CD4-positive, alpha-beta T cell treated with Interferon alpha-2 for 1 hour (primary cell): Measurements from ENCODE around the gene ITSN1.

ENCODE experiments used
- DNase-seq, 2 donors: peaks; one replicate each; pipeline ENCODE4 v3.0.0-alpha.2; 2020 to 2022

Gene ITSN1

GRCh38 chr21:33733601-33734000, 91.3 kb downstream of the ITSN1 start:
- no peak for DNase-seq

DNA sequence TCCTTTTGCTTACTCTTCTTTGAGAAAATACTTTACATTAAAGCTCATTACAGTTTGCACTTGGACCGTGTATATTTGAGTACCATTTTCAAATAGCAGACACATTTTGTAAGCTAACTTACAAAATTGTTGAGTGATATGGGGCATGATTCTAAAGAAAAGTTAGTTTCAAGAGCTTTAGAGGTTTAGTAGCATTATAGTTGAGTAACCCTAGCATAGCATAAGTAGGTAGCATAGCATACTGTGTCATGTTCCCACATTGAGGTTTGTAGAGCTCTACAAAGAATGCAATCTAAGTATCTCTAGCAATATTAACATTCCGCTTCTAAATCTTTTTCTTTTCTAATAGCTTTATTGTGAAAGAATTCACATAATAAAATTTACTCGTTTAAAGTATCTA, 92.0 kb downstream of the ITSN1 start:
- DNase-seq: no peak

DNA sequence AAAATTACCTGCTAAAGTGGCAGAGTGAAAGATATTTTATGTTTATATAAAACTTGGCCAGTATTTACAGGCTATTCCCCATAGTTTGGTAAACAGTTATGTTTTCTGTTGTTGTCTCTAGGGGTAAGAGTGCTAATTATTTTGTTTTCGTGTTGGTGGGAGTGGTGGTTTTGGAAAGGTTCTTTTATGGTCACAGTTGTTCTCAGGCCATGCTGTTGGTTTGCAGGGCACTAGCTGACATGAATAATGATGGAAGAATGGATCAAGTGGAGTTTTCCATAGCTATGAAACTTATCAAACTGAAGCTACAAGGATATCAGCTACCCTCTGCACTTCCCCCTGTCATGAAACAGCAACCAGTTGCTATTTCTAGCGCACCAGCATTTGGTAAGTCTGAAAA, 92.5 kb downstream of the ITSN1 start:
- no peak for DNase-seq

GRCh38 chr21:33736569-33736968, 94.3 kb downstream of the ITSN1 start:
- DNase-seq: no peak

GRCh38 chr21:33739701-33740100, 97.4 kb downstream of the ITSN1 start:
- DNase-seq: no peak

GRCh38 chr21:33747420-33747819, 105.1 kb downstream of the ITSN1 start:
- DNase-seq: no peak

DNA sequence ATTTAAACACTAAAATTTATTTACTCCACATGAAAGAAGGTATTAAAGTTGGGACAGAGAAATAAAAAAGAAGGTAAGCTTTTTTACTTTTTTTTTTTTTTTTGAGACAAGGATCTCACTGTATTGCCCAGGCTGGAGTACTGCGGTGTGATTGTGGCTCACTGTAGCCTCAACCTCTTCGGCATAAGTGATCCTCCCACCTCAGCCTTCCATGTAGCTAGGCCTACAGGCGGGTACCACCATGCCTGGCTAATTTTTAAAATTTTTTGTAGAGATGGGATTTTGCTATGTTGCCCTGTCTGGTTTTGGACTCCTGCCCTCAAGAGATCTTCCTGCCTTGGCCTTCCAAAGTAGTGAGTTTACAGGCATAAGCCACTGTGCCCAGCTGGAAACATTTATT, 106.6 kb downstream of the ITSN1 start:
- no peak for DNase-seq

GRCh38 chr21:33750017-33750416, 107.7 kb downstream of the ITSN1 start:
- no peak for DNase-seq

- no peak for DNase-seq
These were observed 108.8 kb downstream of the ITSN1 start for GRCh38 chr21:33751120-33751519.

GRCh38 chr21:33751533-33751932, 109.2 kb downstream of the ITSN1 start:
- DNase-seq: no peak

DNA sequence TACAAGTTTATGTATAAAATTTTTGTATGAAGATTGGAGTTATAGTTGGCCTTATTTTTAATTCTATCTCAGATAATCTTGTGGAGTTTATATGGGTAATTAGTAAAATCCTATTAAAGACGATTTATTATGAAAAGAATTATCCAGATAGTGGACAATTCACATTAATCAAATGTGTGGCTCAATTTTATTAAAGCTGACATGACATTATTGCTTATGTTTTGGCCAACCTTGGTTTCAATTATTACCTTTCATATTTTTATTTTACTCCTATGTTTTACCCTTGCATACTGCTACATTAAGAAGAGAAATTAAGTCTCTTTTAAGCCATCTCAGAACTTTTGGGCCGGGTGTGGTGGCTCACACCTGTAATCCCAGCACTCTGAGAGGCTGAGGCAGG, 110.0 kb downstream of the ITSN1 start:
- no peak for DNase-seq

DNA sequence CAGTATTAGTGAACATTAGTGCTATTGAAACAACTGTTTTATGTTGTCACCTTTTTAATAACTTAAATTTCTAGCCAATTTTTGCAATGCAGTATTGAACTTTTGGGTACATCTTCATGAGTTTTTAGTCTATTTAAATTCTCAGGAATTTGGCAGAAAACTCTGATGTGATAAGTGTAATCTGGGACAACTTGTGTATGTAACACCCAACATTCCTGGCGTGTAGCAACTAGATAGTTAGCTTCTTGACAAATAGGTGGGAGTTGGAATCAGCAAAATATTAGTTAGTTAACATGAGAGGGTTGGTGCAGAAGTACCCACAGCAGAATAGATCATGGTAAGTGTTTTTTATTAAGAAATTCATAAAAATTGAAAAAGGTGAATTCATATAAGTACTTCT, 111.6 kb downstream of the ITSN1 start:
- no peak for DNase-seq

DNA sequence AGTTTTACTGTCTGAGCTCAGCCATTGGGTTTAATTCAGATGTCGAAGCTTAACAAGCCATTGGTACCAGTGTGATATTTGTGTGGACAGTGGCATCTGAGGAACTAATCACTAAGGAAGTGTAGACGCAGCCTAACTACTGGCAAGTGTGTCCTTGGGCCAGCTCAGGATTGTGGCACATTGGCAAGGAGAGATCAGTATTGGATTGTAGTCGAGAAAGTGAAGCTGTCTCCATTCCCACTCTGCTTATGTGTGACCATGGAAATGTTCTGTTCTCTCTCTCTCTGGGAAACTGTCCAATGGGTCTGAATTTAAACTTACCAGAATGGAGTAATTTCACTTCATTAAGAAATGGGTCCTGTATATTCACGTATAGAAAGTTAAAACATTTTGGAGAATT, 112.2 kb downstream of the ITSN1 start:
- DNase-seq: no peak

DNA sequence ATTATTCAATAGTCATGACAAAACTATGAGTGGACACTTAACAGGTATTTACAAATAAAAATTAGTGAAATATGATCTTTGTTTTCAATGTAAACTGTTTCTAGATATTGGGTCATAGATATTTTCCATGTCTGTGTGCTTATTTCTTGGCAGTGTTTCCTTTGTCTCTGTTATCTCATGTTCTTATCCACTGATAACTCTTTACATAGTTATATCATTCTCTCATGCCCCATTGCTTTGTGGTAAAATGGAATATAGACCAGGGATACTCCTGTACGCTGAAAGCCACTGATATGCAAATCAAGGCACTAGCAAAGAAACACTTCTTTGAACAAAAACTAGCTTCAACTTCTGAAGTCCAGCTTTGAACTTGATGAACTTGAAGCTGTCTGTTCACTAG, 113.1 kb downstream of the ITSN1 start:
- DNase-seq: no peak

DNA sequence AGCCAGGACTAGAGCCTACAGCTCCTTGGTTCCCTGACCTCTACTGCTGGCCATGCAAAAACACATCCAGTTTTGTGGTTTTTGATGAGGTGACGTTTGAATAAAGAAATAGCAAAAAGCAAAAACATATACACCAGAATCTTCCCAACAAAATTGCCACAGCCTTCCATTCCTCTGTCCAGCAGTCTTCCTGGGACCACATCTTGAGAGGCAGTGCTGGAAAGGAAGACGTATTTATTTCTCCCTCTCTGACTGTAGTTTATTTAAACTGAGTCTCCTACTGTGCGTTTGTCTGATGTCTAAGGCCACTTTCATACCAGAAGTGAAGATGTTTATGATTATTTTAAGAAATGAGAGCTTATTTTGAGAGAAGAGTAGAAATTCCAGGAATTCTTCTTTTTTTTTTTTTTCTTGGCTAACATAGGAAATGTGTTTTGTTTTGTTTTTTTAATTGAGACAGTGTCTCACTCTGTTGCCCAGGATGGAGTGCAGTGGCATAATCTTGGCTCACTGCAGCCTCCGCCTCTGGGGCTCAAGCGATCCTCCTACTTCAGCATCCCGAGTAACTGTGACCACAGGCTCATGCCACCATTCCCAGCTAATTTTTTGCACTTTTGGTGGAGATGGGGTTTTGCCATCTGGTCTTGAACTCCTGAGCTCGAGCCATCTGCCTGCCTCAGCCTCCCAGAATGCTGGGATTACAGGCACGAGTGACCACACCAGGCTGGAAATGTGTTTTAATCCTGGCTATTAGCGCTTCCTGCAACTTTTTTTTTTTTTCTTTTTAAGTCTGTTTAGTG, 118.5 kb downstream of the ITSN1 start:
- no peak for DNase-seq

DNA sequence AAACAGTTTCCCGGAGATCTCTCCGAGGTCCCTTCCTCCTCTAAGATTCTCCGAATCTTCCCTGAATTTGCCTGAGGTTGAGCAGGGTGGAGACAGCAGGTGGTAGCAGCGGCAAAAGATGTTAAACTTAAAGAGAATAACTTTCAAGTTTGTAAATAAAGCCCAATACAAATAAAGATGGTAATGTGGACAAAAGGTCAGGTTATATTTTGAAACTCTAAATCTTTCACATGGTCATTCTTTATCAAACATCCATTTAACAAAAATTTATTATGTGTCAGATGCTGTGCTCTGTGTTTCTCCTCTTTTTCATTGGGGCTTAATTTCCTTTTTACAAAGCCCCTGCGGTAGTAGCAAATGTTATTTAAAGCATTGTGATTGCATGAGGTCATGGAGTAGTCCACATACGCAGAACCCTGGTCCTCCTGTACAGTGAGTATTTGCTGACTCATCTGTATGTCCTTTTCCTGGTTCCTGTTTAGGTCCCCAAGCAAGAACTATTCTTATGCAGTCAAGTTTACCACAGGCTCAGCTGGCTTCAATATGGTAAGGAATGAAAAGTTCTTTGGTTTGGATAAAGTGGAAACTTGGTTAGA, 119.2 kb downstream of the ITSN1 start:
- DNase-seq: no peak

DNA sequence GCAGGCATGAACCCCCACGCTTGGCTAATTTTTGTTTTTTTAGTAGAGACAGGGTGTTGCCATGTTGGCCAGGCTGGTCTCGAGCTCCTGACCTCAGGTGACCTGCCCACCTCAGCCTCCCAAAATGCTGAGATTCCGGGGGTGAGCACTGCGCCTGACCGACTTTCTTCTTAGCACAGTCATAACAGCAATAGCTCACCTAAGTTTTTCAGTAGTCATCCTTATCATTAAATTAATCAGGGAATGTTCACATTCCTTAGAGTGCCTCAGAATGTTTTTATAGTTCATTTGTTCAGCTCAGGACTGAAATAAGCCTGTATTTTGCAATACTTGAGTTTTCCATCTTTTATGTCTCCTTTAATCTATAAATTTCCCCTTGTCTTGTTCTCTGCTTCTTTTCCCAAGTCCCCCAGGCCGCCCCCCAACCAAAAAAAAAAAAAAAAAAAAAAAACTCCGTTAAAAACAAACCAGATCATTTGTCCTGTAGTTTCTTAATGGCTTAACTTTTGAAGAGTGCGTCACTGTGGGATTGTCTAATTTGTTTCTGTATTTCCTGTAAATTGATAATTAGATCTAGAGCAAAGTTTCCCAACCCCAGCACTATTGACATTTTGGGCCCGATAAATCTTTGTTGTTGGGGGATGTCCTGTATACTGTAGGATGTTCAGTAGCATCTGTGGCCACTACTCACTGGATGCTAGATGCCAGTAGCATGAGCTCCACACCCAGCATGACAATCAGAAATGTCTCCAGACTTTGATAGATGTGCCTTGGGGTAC, 120.7 kb downstream of the ITSN1 start:
- no peak for DNase-seq

GRCh38 chr21:33763582-33763899, 121.2 kb downstream of the ITSN1 start:
- DNase-seq: no peak

- no peak for DNase-seq
These were observed 124.9 kb downstream of the ITSN1 start for GRCh38 chr21:33767236-33767635.

GRCh38 chr21:33767960-33768359, 125.7 kb downstream of the ITSN1 start:
- DNase-seq: no peak

DNA sequence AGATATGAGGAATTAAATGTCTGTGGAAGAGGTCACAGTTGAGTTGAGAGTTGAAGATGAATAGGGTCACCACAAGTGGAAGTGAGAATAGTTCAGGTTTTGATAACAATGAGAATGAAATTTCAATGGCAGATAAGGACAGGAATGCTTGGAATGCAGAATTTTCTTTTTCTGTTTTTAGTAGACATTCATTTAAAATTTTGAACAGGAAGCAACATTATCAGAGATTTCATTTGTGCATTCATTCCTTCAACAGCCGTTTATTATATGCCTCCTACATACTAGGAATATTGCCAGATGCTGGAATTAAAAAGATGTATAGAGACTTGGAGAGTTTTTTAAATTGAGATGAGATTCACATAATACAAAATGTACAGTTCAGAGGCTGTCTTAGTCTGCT, 126.8 kb downstream of the ITSN1 start:
- no peak for DNase-seq

GRCh38 chr21:33770542-33770941, 128.2 kb downstream of the ITSN1 start:
- DNase-seq: no peak

- no peak for DNase-seq
These were observed 129.7 kb downstream of the ITSN1 start for GRCh38 chr21:33771976-33772375.

DNA sequence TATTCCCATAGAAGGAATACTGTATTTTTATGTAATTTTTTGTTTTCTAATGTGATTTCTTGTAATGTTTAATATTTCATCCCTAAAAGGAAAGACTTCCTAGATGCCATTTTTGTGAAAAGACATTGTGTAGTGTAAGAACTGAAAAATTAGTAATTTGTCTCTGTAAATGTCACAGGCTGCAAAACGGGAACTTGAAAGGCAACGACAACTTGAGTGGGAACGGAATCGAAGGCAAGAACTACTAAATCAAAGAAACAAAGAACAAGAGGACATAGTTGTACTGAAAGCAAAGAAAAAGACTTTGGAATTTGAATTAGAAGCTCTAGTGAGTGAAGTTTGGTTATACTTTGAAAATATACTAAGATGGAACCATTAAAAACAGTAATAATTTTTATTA, 132.2 kb downstream of the ITSN1 start:
- no peak for DNase-seq
